ENCODE results near the gene PCSK9.

The PCSK9 gene

GRCh38 chr1:55039342-55040082 lies at the start of gene PCSK9:
Gene PCSK9 (plus strand): TSS chr1:55039548. CDS start chr1:55039838, 290 bp downstream.
- DNase-seq (ENCODE audit: low read depth, low spot score), result no peak

GRCh38 chr1:54989968-54990810 lies 49.2 kb upstream of the PCSK9 start:
- DNase-seq (ENCODE audit: low read depth, low spot score), result no peak

GRCh38 chr1:54990916-54991315 lies 48.4 kb upstream of the PCSK9 start:
- no peak for DNase-seq (ENCODE audit: low read depth, low spot score)

- no peak for DNase-seq (ENCODE audit: low read depth, low spot score)
These were observed 47.4 kb upstream of the PCSK9 start for GRCh38 chr1:54991939-54992338.

GRCh38 chr1:54993140-54993539 lies 46.2 kb upstream of the PCSK9 start:
- DNase-seq (ENCODE audit: low read depth, low spot score), result no peak

DNA sequence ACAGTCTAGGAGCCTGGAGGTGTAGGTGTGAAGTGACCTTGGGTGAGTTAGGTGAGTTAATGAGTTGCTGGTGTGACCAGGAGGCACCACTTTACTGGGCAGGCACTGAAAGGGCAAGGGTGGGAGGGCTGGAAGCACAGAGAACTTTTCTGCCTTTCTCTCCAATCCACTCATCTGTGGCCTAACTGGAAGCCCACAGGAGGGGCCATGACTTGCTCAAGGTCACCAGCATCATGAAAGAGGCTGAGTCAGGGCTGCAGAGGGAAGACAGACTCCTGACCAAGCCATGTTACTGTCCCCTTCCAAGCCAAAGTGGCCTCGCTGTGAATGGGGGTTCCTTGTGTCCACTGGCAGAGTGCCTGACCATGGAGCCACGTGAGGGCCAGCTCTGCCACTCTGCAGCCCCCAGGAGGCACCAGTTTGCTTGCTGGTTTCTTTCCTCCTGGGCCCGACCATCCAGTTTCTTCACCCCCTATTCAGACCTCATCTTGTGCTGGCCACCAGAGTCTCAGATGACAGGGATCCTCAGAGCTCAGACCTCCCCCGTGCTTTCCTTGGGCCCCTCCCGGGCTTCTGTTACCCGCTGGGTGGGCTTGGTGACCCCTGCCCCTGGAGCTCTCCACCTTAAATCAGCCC lies 44.9 kb upstream of the PCSK9 start:
- no peak for DNase-seq (ENCODE audit: low read depth, low spot score)

DNA sequence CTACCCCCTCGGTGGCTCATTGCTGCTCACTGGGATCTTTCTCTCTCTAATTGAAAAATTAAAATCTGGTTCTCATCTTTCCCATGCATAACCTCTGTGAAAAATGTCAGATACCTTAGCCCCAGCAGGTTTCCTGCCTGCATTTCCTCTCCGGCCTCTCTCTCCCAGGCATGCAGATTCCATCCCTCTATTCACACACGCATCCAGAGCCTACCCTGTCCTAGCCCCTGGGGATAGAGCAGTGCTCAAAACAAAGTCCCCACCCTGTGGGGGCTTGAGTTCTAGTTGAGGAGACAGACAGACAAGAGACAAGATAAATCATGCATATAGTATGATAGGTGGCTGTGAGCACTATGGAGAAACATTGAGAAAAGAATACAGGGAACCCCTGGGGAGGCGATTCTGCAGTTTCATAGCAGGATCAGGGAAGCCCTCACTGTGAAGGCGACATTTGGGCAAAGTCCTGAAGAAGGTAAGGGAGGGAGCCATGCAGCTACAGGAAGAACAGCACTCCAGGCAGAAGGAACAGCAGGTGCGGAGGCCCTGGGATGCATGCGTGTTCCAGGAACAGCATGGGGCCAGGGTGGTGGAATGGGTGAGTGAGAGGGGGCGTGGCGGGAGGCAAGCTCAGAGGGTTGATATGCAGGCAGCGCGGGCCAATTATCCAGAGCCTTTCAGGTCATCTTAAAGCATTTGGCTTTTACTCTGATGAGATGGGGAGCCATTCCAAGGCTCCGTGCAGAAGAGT lies 44.2 kb upstream of the PCSK9 start:
- DNase-seq (ENCODE audit: low read depth, low spot score), result no peak

- DNase-seq (ENCODE audit: low read depth, low spot score), result no peak
These were observed 43.5 kb upstream of the PCSK9 start for GRCh38 chr1:54995835-54996234.

- no peak for DNase-seq (ENCODE audit: low read depth, low spot score)
These were observed 42.9 kb upstream of the PCSK9 start for GRCh38 chr1:54996359-54996868.

GRCh38 chr1:54996869-54997710 lies 42.3 kb upstream of the PCSK9 start:
- DNase-seq (ENCODE audit: low read depth, low spot score), result no peak

- DNase-seq (ENCODE audit: low read depth, low spot score), result no peak
These were observed 41.7 kb upstream of the PCSK9 start for GRCh38 chr1:54997711-54997986.

GRCh38 chr1:54998100-54998499 lies 41.2 kb upstream of the PCSK9 start:
- no peak for DNase-seq (ENCODE audit: low read depth, low spot score)

DNA sequence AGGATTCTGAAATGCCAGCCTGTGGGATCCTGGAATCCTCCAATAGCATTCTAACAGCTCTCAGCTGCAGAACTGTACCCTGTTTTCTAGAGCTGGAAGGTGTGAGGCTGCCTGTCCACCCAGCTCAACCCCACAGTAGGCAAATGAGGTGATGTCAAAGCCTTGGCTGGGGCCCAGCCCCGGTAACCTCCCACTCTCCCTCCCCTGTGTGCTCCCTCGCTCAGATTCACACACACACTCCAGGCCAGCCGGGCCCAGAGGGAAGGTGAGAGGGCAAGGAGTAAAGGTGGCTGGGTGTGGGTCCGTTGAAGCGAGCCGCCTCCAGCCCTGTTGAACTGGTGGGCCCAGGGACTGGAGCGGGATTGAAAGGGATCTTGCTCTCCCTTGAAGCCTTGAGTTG lies 40.7 kb upstream of the PCSK9 start, which contains the start of gene BSND:
Gene BSND, plus strand, starts transcription at position 257 of the 400 bp plus-strand sequence. CDS start 254 bp downstream, outside the sequence.
- no peak for DNase-seq (ENCODE audit: low read depth, low spot score)

- DNase-seq (ENCODE audit: low read depth, low spot score), result no peak
These were observed 39.0 kb upstream of the PCSK9 start for GRCh38 chr1:55000110-55001085.

DNA sequence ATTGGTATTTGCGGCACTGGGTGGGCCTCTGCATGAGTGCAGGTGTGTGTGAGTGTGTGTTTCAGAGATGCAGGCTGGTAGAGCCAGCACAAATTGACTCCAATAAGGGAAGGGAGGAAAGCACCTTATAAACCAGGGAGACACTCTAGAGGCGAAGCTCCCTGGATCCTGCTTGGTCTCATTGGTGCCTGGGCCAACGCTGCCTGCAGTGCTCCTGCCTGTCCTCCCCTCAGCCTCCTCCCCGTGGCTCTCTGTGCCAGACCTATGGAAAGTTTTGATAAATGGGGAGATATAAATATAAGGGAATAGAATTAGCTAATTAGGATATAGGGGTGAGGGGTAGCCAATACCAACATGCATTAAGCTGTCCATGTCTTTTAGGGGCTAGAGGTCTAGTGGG lies 38.0 kb upstream of the PCSK9 start:
- DNase-seq (ENCODE audit: low read depth, low spot score), result no peak

DNA sequence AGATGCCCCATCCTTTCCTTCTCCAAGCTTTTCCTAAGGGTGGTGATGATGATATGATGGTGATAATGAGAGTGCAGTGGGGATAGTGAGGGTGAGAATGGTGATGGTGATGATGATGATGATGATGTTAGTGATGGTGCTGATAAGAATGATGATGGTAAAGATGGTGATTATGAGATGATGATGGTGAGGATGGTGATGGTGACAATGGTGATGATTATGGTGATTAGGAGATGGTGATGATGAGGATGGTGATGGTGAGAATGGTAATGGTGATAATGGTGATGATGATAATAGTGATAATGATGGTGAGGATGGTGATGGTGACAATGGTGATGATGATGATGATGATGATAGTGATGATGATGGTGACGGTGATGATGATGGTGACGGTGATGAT lies 36.7 kb upstream of the PCSK9 start:
- no peak for DNase-seq (ENCODE audit: low read depth, low spot score)

DNA sequence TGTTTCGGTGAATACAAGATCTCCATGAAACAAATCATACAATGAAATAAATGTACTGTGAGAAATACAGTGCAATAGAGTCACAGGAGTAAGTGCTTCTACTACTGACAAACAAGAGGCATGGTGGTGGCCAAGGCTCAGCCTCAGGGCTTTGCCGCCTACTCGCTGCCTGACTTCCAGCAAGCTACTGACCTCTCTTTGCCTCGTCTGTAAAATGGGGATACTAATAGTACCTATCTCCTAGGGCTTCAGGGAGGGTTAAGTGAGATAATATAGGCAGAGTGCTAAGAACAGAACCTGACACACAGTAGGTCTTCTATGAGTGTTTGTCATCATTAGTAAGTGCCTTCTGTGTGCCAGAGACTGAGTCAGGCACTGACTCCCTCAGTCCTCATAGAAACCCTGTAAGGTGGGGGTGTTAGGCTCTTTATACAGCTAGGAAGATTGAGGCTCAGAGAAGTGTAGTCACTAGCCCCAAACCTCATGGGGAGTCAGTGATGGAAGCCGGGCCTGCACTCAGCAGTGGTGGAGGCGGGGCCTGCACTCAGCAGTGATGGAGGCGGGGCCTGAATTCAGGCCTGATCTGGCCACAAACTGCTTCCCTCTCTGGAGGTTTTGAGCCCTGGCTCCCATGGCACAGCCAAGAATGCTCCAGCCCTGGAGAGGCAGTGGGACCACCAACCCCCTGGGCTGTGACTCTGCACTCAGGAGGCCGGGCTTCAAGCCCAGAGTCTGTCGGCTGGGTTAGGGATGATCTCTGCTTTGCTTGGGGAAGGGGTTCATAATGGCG lies 33.8 kb upstream of the PCSK9 start:
- no peak for DNase-seq (ENCODE audit: low read depth, low spot score)

DNA sequence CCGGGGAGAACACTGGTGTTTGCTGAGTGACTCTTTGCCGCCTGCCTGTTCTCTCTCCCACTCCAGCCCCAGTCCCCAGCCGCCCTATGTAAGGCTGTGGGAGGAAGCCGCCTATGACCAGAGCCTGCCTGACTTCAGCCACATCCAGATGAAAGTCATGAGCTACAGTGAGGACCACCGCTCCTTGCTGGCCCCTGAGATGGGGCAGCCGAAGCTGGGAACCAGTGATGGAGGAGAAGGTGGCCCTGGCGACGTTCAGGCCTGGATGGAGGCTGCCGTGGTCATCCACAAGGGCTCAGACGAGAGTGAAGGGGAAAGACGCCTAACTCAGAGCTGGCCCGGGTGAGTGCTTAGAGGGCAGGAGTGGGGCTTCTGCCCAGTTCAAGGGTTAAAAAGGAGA lies 32.4 kb upstream of the PCSK9 start:
- DNase-seq (ENCODE audit: low read depth, low spot score), result no peak

GRCh38 chr1:55007625-55008024 lies 31.7 kb upstream of the PCSK9 start:
- DNase-seq (ENCODE audit: low read depth, low spot score), result no peak

Measured in iPS DF 19.7 (cell line).